ENCODE measurements around the gene MAP3K21. TPM values are rescaled to one million over a fixed set of nuclear protein-coding genes. Genes with fewer than 3 reads are reported as not detected.

MAP3K21 gene
- polyA plus RNA-seq, 3 donors: 0.38 to 2.7 (median 0.59) TPM

- Histone ChIP-seq H3K27me3 (ENCODE audit: control insufficient read depth in 2 of 2, insufficient read depth in 2 of 2, low read length in 2 of 2) (no peaks in the 10 kb centered on the region), H3K36me3 (replicated peaks in 1 of 2; ENCODE audit: control insufficient read depth in 1 of 2, insufficient read depth in 2 of 2, low read length in 2 of 2) (peaks cover 0 to 6% of the 10 kb centered on the region in 2 donors), H3K27ac (ENCODE audit: low read depth in 1 of 2, low read length in 2 of 2) (no peak overlapping the region), H3K9me3 (replicated peaks in 1 of 2; ENCODE audit: control insufficient read depth in 1 of 2, insufficient read depth in 1 of 2, low read length in 2 of 2) (no peaks in the 10 kb centered on the region), H2AFZ (ENCODE audit: insufficient read depth, low read depth, low read length, poor library complexity, severe bottlenecking) (no peak overlapping the region), H3K4me1 (ENCODE audit: control insufficient read depth in 1 of 2, insufficient read depth in 2 of 2, low read length in 2 of 2) (peaks cover under 1 to 1% of the 10 kb centered on the region in 2 donors), H4K20me1 (ENCODE audit: insufficient read depth, low read length) (no peaks in the 10 kb centered on the region), H3K9ac (ENCODE audit: insufficient read depth, low read length, poor library complexity, severe bottlenecking) (no peak overlapping the region), H3K4me2 (replicated peaks; ENCODE audit: extremely low read depth, low read length, poor library complexity, severe bottlenecking) (no peak overlapping the region), H3K4me3 (replicated peaks in 1 of 3; ENCODE audit: low read depth in 2 of 3, low read length in 3 of 3) (no peak overlapping the region), H3K79me2 (ENCODE audit: insufficient read depth, low read length) (no peaks in the 10 kb centered on the region)
- Mint-ChIP-seq H3K4me3 (no peak overlapping the region), H3K27me3 (ENCODE audit: low read depth in 3 of 3) (peaks cover 0 to 3% (median 0%) of the 10 kb centered on the region in 3 donors), H3K4me1 (peaks cover 8% of the 10 kb centered on the region), H3K27ac (peak overlapping the region in 2 of 7 donors; percentile 64 to 74), H3K36me3 (peaks cover 7 to 17% of the 10 kb centered on the region in 2 donors), H3K9me3 (peaks cover 0 to 2% (median 0%) of the 10 kb centered on the region in 7 donors)
- intact Hi-C loops (cut with micrococcal nuclease): no loop called here
- TF ChIP-seq CTCF (IDR thresholded peaks at IDR 0.05): no peak
- no peak for DNase-seq
- 96% methylated on average over 14 of the region's 19 CpGs for WGBS (ENCODE audit: insufficient coverage)
Measured at GRCh38 chr1:233361876-233362275, 34.4 kb downstream of the MAP3K21 start.

GRCh38 chr1:233362743-233363142 lies 35.2 kb downstream of the MAP3K21 start:
- peaks cover 3% of the 10 kb centered on the region for H3K4me1 Mint-ChIP-seq
- no peaks in the 10 kb centered on the region for H3K79me2 ChIP-seq (ENCODE audit: insufficient read depth, low read length)
- no peak overlapping the region for H3K27ac Mint-ChIP-seq
- peaks cover 5 to 12% of the 10 kb centered on the region in 2 donors for H3K36me3 Mint-ChIP-seq
- no peaks in the 10 kb centered on the region for H3K27me3 ChIP-seq (ENCODE audit: control insufficient read depth in 2 of 2, insufficient read depth in 2 of 2, low read length in 2 of 2)
- no peak for DNase-seq
- no peak overlapping the region for H3K4me2 ChIP-seq (replicated peaks; ENCODE audit: extremely low read depth, low read length, poor library complexity, severe bottlenecking)
- TF ChIP-seq CTCF (IDR thresholded peaks at IDR 0.05): no peak
- H2AFZ ChIP-seq (ENCODE audit: insufficient read depth, low read depth, low read length, poor library complexity, severe bottlenecking): no peak overlapping the region
- H3K9me3 Mint-ChIP-seq: peaks cover 0 to 2% (median 0%) of the 10 kb centered on the region in 7 donors
- no peaks in the 10 kb centered on the region for H3K9me3 ChIP-seq (replicated peaks in 1 of 2; ENCODE audit: control insufficient read depth in 1 of 2, insufficient read depth in 1 of 2, low read length in 2 of 2)
- H3K4me3 Mint-ChIP-seq: no peak overlapping the region
- no CpG with 5 or more reads among the region's 1 CpG for WGBS (ENCODE audit: insufficient coverage)
- H3K4me1 ChIP-seq (ENCODE audit: control insufficient read depth in 1 of 2, insufficient read depth in 2 of 2, low read length in 2 of 2): no peaks in the 10 kb centered on the region
- H3K4me3 ChIP-seq (replicated peaks in 1 of 3; ENCODE audit: low read depth in 2 of 3, low read length in 3 of 3): no peak overlapping the region
- peaks cover 0 to 3% (median 0%) of the 10 kb centered on the region in 3 donors for H3K27me3 Mint-ChIP-seq (ENCODE audit: low read depth in 3 of 3)
- peaks cover 0 to 6% of the 10 kb centered on the region in 2 donors for H3K36me3 ChIP-seq (replicated peaks in 1 of 2; ENCODE audit: control insufficient read depth in 1 of 2, insufficient read depth in 2 of 2, low read length in 2 of 2)
- no peak overlapping the region for H3K27ac ChIP-seq (ENCODE audit: low read depth in 1 of 2, low read length in 2 of 2)
- no peak overlapping the region for H3K9ac ChIP-seq (ENCODE audit: insufficient read depth, low read length, poor library complexity, severe bottlenecking)
- intact Hi-C loops (cut with micrococcal nuclease): no loop called here
- H4K20me1 ChIP-seq (ENCODE audit: insufficient read depth, low read length): no peaks in the 10 kb centered on the region

Data from CD14-positive monocyte (primary cell).